ENCODE results near the gene KNDC1. TPM values are rescaled to one million over a fixed set of nuclear protein-coding genes. Genes with fewer than 3 reads are reported as not detected.

The KNDC1 gene
- total RNA-seq, 1 donor from 2014 or later = 10.3 TPM

- Histone ChIP-seq H3K4me3 (no peak overlapping the region), H3K27me3 (ENCODE audit: low read depth) (no peaks in the 10 kb centered on the region), H3K36me3 (peaks cover 27% of the 10 kb centered on the region), H3K9me3 (no peaks in the 10 kb centered on the region), H3K27ac (no peak overlapping the region), H3K4me1 (peaks cover 5% of the 10 kb centered on the region)
- intact Hi-C loops (cut with DNase I) = no loop called here
- ATAC-seq = no peak
- no peak for DNase-seq
- TF ChIP-seq CTCF (IDR thresholded peaks at IDR 0.05) = no peak
These were observed 108.5 kb downstream of the KNDC1 start for GRCh38 chr10:133268532-133268931.

GRCh38 chr10:133269367-133269766 lies 109.3 kb downstream of the KNDC1 start:
- H3K9me3 ChIP-seq = no peaks in the 10 kb centered on the region
- peaks cover 1% of the 10 kb centered on the region for H3K4me1 ChIP-seq
- ATAC-seq (peak in 1 of 2 donors; percentile 2), DNase-seq (no peak)
- no peaks in the 10 kb centered on the region for H3K27me3 ChIP-seq (ENCODE audit: low read depth)
- H3K36me3 ChIP-seq = peaks cover 29% of the 10 kb centered on the region
- H3K4me3 ChIP-seq = no peak overlapping the region
- TF ChIP-seq CTCF (IDR thresholded peaks at IDR 0.05) = no peak
- intact Hi-C loops (cut with DNase I) = no loop called here
- H3K27ac ChIP-seq = no peak overlapping the region

GRCh38 chr10:133270204-133270603 lies 110.2 kb downstream of the KNDC1 start:
- Histone ChIP-seq H3K9me3 (no peaks in the 10 kb centered on the region), H3K4me3 (no peak overlapping the region), H3K27ac (no peak overlapping the region), H3K36me3 (peaks cover 29% of the 10 kb centered on the region), H3K4me1 (peaks cover 8% of the 10 kb centered on the region), H3K27me3 (ENCODE audit: low read depth) (peaks cover 3% of the 10 kb centered on the region)
- no peak for ATAC-seq
- intact Hi-C loops (cut with DNase I) = no loop called here
- no peak for DNase-seq
- TF ChIP-seq CTCF (IDR thresholded peaks at IDR 0.05) = no peak

GRCh38 chr10:133270773-133271297 lies 110.8 kb downstream of the KNDC1 start:
- Histone ChIP-seq H3K9me3 (no peaks in the 10 kb centered on the region), H3K4me3 (no peak overlapping the region), H3K27me3 (ENCODE audit: low read depth) (peaks cover 9% of the 10 kb centered on the region), H3K36me3 (peaks cover 29% of the 10 kb centered on the region), H3K27ac (no peak overlapping the region), H3K4me1 (peaks cover 13% of the 10 kb centered on the region)
- no peak for TF ChIP-seq CTCF (IDR thresholded peaks at IDR 0.05)
- DNase-seq (no peak), ATAC-seq (no peak)
- intact Hi-C loops (cut with DNase I) = no loop called here

- no peak for ATAC-seq
- TF ChIP-seq CTCF (IDR thresholded peaks at IDR 0.05) = no peak
- DNase-seq = no peak
- peaks cover 14% of the 10 kb centered on the region for H3K27me3 ChIP-seq (ENCODE audit: low read depth)
- no peaks in the 10 kb centered on the region for H3K9me3 ChIP-seq
- intact Hi-C loops (cut with DNase I) = no loop called here
- peaks cover 29% of the 10 kb centered on the region for H3K36me3 ChIP-seq
- H3K4me1 ChIP-seq = peaks cover 22% of the 10 kb centered on the region
- no peak overlapping the region for H3K27ac ChIP-seq
- H3K4me3 ChIP-seq = no peak overlapping the region
These were observed 111.7 kb downstream of the KNDC1 start for GRCh38 chr10:133271521-133272300.

Data from lower lobe of right lung (tissue), 2 donors.